ENCODE data around the gene BPI. TPM values are rescaled to one million over a fixed set of nuclear protein-coding genes. Genes with fewer than 3 reads are reported as not detected.

The BPI gene
- total RNA-seq, 4 donors from 2014 or later = not detected

GRCh38 chr20:38284893-38285444, 19.0 kb upstream of the BPI start:
- no peak for DNase-seq
- Histone ChIP-seq H3K4me1 (no peaks in the 10 kb centered on the region), H3K9me3 (no peaks in the 10 kb centered on the region), H3K27ac (no peak overlapping the region), H3K27me3 (peaks cover 10% of the 10 kb centered on the region), H3K36me3 (no peaks in the 10 kb centered on the region), H3K4me3 (no peak overlapping the region)
- 90% methylated on average over 5 of the region's 5 CpGs; no CpG with 5 or more reads in 1 of the 2 donors for WGBS, 2 donors (ENCODE audit: low coverage in 1 of 2)
- no peak for TF ChIP-seq POLR2AphosphoS5 (IDR thresholded peaks at IDR 0.05)
- TF ChIP-seq CTCF (IDR thresholded peaks at IDR 0.05) = no peak
- TF ChIP-seq EP300 (IDR thresholded peaks at IDR 0.05; ENCODE audit: low read depth) = no peak
- no peak for TF ChIP-seq POLR2A (IDR thresholded peaks at IDR 0.05)
- intact Hi-C loops (cut with DNase I; ENCODE audit: low total_unique reads) (no loop called here), in situ Hi-C loops (cut with MboI; ENCODE audit: low pct_ligation_motif_present in 1 of 4, low pct_unique_long_range_greater_than_20kb in 1 of 4, low sequenced_read_pairs in 3 of 4) (no loop called here)

GRCh38 chr20:38286586-38287531, 17.1 kb upstream of the BPI start:
- H3K27me3 ChIP-seq = peaks cover 22% of the 10 kb centered on the region
- no peak for DNase-seq
- TF ChIP-seq POLR2A (IDR thresholded peaks at IDR 0.05) = no peak
- intact Hi-C loops (cut with DNase I; ENCODE audit: low total_unique reads) (no loop called here), in situ Hi-C loops (cut with MboI; ENCODE audit: low pct_ligation_motif_present in 1 of 4, low pct_unique_long_range_greater_than_20kb in 1 of 4, low sequenced_read_pairs in 3 of 4) (no loop called here)
- no peak overlapping the region for H3K27ac ChIP-seq
- no peaks in the 10 kb centered on the region for H3K36me3 ChIP-seq
- 45 to 65% methylated on average over 6 to 16 of the region's 16 CpGs for WGBS, 2 donors (ENCODE audit: low coverage in 1 of 2)
- no peaks in the 10 kb centered on the region for H3K9me3 ChIP-seq
- H3K4me1 ChIP-seq = no peaks in the 10 kb centered on the region
- H3K4me3 ChIP-seq = no peak overlapping the region

- in situ Hi-C loops (cut with MboI; ENCODE audit: low pct_ligation_motif_present in 1 of 4, low pct_unique_long_range_greater_than_20kb in 1 of 4, low sequenced_read_pairs in 3 of 4) = no loop called here
- WGBS, 2 donors (ENCODE audit: low coverage in 1 of 2) = 27 to 44% methylated on average over 6 to 19 of the region's 21 CpGs
Observed at GRCh38 chr20:38290829-38291814, 12.8 kb upstream of the BPI start.

GRCh38 chr20:38291966-38292365, 12.0 kb upstream of the BPI start:
- in situ Hi-C loops (cut with MboI; ENCODE audit: low pct_ligation_motif_present in 1 of 4, low pct_unique_long_range_greater_than_20kb in 1 of 4, low sequenced_read_pairs in 3 of 4) = no loop called here
- WGBS, 2 donors (ENCODE audit: low coverage in 1 of 2) = 52 to 80% methylated on average over 2 to 3 of the region's 3 CpGs
- no peaks in the 10 kb centered on the region for H3K4me1 ChIP-seq
- peaks cover 21% of the 10 kb centered on the region for H3K27me3 ChIP-seq
- intact Hi-C loops (cut with DNase I; ENCODE audit: low total_unique reads) = no loop called here
- no peak overlapping the region for H3K4me3 ChIP-seq
- TF ChIP-seq EP300 (IDR thresholded peaks at IDR 0.05; ENCODE audit: low read depth) (no peak), POLR2A (IDR thresholded peaks at IDR 0.05) (no peak), POLR2AphosphoS5 (IDR thresholded peaks at IDR 0.05) (no peak), CTCF (IDR thresholded peaks at IDR 0.05) (no peak)
- no peak overlapping the region for H3K27ac ChIP-seq
- no peaks in the 10 kb centered on the region for H3K9me3 ChIP-seq
- H3K36me3 ChIP-seq = no peaks in the 10 kb centered on the region
- no peak for DNase-seq

More at GRCh38 chr20:38290829-38291814, 12.8 kb upstream of the BPI start:
- intact Hi-C loops (cut with DNase I; ENCODE audit: low total_unique reads) = no loop called here
- DNase-seq = no peak
- no peak for TF ChIP-seq POLR2A (IDR thresholded peaks at IDR 0.05)
- TF ChIP-seq CTCF (IDR thresholded peaks at IDR 0.05) = peak in 1 of 5 experiments; percentile 15
- H3K27ac ChIP-seq = no peak overlapping the region
- no peaks in the 10 kb centered on the region for H3K9me3 ChIP-seq
- peaks cover 25% of the 10 kb centered on the region for H3K27me3 ChIP-seq
- H3K4me3 ChIP-seq = no peak overlapping the region
- H3K36me3 ChIP-seq = no peaks in the 10 kb centered on the region
- no peaks in the 10 kb centered on the region for H3K4me1 ChIP-seq
